Trophoblast cell (in vitro differentiated cells and primary cell): Measurements from ENCODE around the gene PDE11A.

ENCODE experiments used
- DNase-seq, 2 donors: peaks; one replicate each; pipeline ENCODE4 v3.0.0-alpha.2; 2016
- H2AFZ ChIP-seq: 2 replicates; pipeline ENCODE4 v1.6.1; 2013; ENCODE audit warnings: low read length, moderate library complexity, mild to moderate bottlenecking; ENCODE audit not compliant: insufficient read depth, poor library complexity
- H2AK5ac ChIP-seq: 2 replicates; pipeline ENCODE4 v1.6.1; 2013; ENCODE audit warnings: mild to moderate bottlenecking, low read length
- H2BK120ac ChIP-seq: 2 replicates; pipeline ENCODE4 v1.6.1; 2013; ENCODE audit warnings: low read length, mild to moderate bottlenecking, moderate library complexity; ENCODE audit not compliant: insufficient read depth, poor library complexity
- H2BK12ac ChIP-seq: 2 replicates; pipeline ENCODE4 v1.6.1; 2013; ENCODE audit warnings: mild to moderate bottlenecking, low read length, moderate library complexity
- H2BK5ac ChIP-seq: 2 replicates; pipeline ENCODE4 v1.6.1; 2013; ENCODE audit warnings: low read length, low read depth, moderate library complexity, mild to moderate bottlenecking; ENCODE audit not compliant: poor library complexity
- H3K14ac ChIP-seq: 2 replicates; pipeline ENCODE4 v1.6.1; 2013; ENCODE audit warnings: mild to moderate bottlenecking, low read length
- H3K18ac ChIP-seq: 2 replicates; pipeline ENCODE4 v1.6.1; 2013; ENCODE audit warnings: mild to moderate bottlenecking, low read length
- H3K23ac ChIP-seq: 2 replicates; pipeline ENCODE4 v1.6.1; 2013; ENCODE audit warnings: low read length
- H3K27ac ChIP-seq: 2 replicates; pipeline ENCODE4 v1.5.1; 2013; ENCODE audit warnings: low read depth, mild to moderate bottlenecking, inconsistent platforms, low read length, moderate library complexity
- H3K27me3 ChIP-seq: 2 replicates; pipeline ENCODE4 v1.6.1; 2013; ENCODE audit warnings: inconsistent platforms, mild to moderate bottlenecking, low read length, moderate library complexity; ENCODE audit not compliant: insufficient read depth
- H3K36me3 ChIP-seq, 2 experiments: 1 replicate in 1 of 2; 2 replicates in 1 of 2; pipeline ENCODE4 v1.6.1; 2013; ENCODE audit warnings: low read length in 2 of 2, mild to moderate bottlenecking in 2 of 2, moderate library complexity in 1 of 2; ENCODE audit not compliant: insufficient read depth in 2 of 2, control insufficient read depth in 1 of 2
- H3K4ac ChIP-seq: 2 replicates; pipeline ENCODE4 v1.6.1; 2013; ENCODE audit warnings: low read depth, mild to moderate bottlenecking, low read length, moderate library complexity
- H3K4me1 ChIP-seq, 2 experiments: 1 replicate in 1 of 2; 2 replicates in 1 of 2; pipeline ENCODE4 v1.6.1; 2013; ENCODE audit warnings: low read length in 2 of 2, mild to moderate bottlenecking in 2 of 2, moderate library complexity in 1 of 2; ENCODE audit not compliant: insufficient read depth in 2 of 2, control insufficient read depth in 1 of 2
- H3K4me2 ChIP-seq: 2 replicates; pipeline ENCODE4 v1.6.1; 2013; ENCODE audit warnings: inconsistent platforms, mild to moderate bottlenecking, low read length, moderate library complexity
- H3K4me3 ChIP-seq: 2 replicates; pipeline ENCODE4 v1.5.1; 2013; ENCODE audit warnings: mild to moderate bottlenecking, low read depth, low read length, inconsistent platforms
- H3K79me1 ChIP-seq: one replicate; pipeline ENCODE4 v1.6.1; 2013; ENCODE audit warnings: low read length
- H3K79me2 ChIP-seq: 2 replicates; pipeline ENCODE4 v1.6.1; 2013; ENCODE audit warnings: low read length, mild to moderate bottlenecking; ENCODE audit not compliant: control insufficient read depth, insufficient read depth, poor library complexity
- H3K9ac ChIP-seq: 2 replicates; pipeline ENCODE4 v1.6.1; 2013; ENCODE audit warnings: mild to moderate bottlenecking, low read length
- H3K9me3 ChIP-seq: 2 replicates; pipeline ENCODE4 v1.6.1; 2013; ENCODE audit warnings: low read depth, mild to moderate bottlenecking, control low read depth, inconsistent platforms, low read length; ENCODE audit not compliant: insufficient read depth
- H4K12ac ChIP-seq: 2 replicates; pipeline ENCODE4 v1.6.1; 2013; ENCODE audit warnings: low read depth, mild to moderate bottlenecking, low read length, moderate library complexity
- H4K8ac ChIP-seq: 2 replicates; pipeline ENCODE4 v1.6.1; 2013; ENCODE audit warnings: low read depth, mild to moderate bottlenecking, low read length, moderate library complexity
- H4K91ac ChIP-seq: one replicate; pipeline ENCODE4 v1.6.1; 2013; ENCODE audit warnings: low read depth, mild to moderate bottlenecking, low read length, moderate library complexity
- WGBS: extraction: QIAGEN DNeasy Blood & Tissue Kit; methylation state at CpG from one replicate; pipeline ENCODE4 v1.1.7; 2013; ENCODE audit warnings: missing lambda C conversion rate; ENCODE audit not compliant: insufficient read length, insufficient coverage; ENCODE audit errors: extremely low coverage; 5-methylcytosine and 5-hydroxymethylcytosine counted together

PDE11A gene

DNA sequence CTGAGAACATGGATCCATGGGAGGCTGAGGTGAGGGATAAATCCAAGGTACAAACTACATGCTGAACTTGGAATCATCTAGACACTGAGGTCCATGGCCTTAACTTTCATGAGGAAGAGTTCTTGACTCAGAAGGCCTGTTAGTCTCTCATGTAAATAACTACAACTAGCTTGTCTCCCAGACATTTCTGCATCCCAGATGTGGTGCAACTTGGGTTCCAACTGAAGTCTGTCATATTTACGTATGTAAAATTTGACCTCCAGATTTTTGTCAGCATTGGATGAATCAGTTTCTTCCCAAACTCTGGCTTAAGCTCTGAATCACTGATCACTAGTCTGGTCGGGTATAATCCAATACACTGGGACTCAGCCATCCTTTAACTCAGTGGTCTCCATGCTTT is 306.9 kb downstream of the PDE11A start:
- Histone ChIP-seq H3K18ac (no peak overlapping the region), H3K4me2 (no peak overlapping the region), H2BK120ac (no peak overlapping the region), H3K4ac (no peak overlapping the region), H2AFZ (no peak overlapping the region), H3K79me1 (no peaks in the 10 kb centered on the region), H3K14ac (no peak overlapping the region), H4K8ac (no peak overlapping the region), H3K23ac (no peak overlapping the region), H3K27me3 (no peaks in the 10 kb centered on the region), H3K27ac (no peak overlapping the region), H3K9me3 (peaks cover 3% of the 10 kb centered on the region), H3K4me3 (no peak overlapping the region), H4K12ac (no peak overlapping the region), H2BK12ac (no peak overlapping the region), H3K36me3 (no peaks in the 10 kb centered on the region), H2BK5ac (no peak overlapping the region), H3K9ac (no peak overlapping the region), H3K79me2 (no peaks in the 10 kb centered on the region), H2AK5ac (no peak overlapping the region), H3K4me1 (no peaks in the 10 kb centered on the region), H4K91ac (no peak overlapping the region)
- no CpG with 5 or more reads among the region's 2 CpGs for WGBS
- DNase-seq, result no peak

- H4K12ac ChIP-seq, result no peak overlapping the region
- no CpG with 5 or more reads among the region's 14 CpGs for WGBS
- H2AK5ac ChIP-seq, result no peak overlapping the region
Observed at GRCh38 chr2:177763531-177764265, 308.9 kb downstream of the PDE11A start.

GRCh38 chr2:177759443-177759842 is 313.1 kb downstream of the PDE11A start:
- Histone ChIP-seq H3K23ac (no peak overlapping the region), H2AFZ (no peak overlapping the region), H3K14ac (no peak overlapping the region), H2BK120ac (no peak overlapping the region), H4K91ac (no peak overlapping the region), H3K18ac (no peak overlapping the region), H2BK5ac (no peak overlapping the region), H3K27ac (no peak overlapping the region), H3K9ac (no peak overlapping the region), H3K4me2 (no peak overlapping the region), H3K79me1 (no peaks in the 10 kb centered on the region), H4K12ac (no peak overlapping the region), H3K4ac (no peak overlapping the region), H3K9me3 (peaks cover 3% of the 10 kb centered on the region), H2BK12ac (no peak overlapping the region), H3K4me3 (no peak overlapping the region), H3K27me3 (no peaks in the 10 kb centered on the region), H2AK5ac (no peak overlapping the region), H3K4me1 (peaks cover 0 to 2% of the 10 kb centered on the region in 2 experiments), H3K36me3 (no peaks in the 10 kb centered on the region), H4K8ac (no peak overlapping the region), H3K79me2 (no peaks in the 10 kb centered on the region)
- WGBS, result no CpG with 5 or more reads among the region's 3 CpGs
- DNase-seq, result no peak

More at GRCh38 chr2:177763531-177764265, 308.9 kb downstream of the PDE11A start:
- Histone ChIP-seq H3K4ac (no peak overlapping the region), H4K8ac (no peak overlapping the region), H3K36me3 (no peaks in the 10 kb centered on the region), H2BK120ac (no peak overlapping the region), H2BK5ac (no peak overlapping the region), H3K9ac (no peak overlapping the region), H3K23ac (no peak overlapping the region), H3K4me1 (no peaks in the 10 kb centered on the region), H3K79me1 (no peaks in the 10 kb centered on the region), H3K9me3 (peaks cover 3% of the 10 kb centered on the region), H3K79me2 (no peaks in the 10 kb centered on the region), H4K91ac (no peak overlapping the region), H3K27me3 (no peaks in the 10 kb centered on the region), H3K4me3 (no peak overlapping the region), H2AFZ (peak overlapping the region; percentile 9), H2BK12ac (no peak overlapping the region), H3K27ac (no peak overlapping the region), H3K18ac (no peak overlapping the region), H3K14ac (no peak overlapping the region), H3K4me2 (peak overlapping the region; percentile 51)
- DNase-seq, result peak; percentile 54 to 79

DNA sequence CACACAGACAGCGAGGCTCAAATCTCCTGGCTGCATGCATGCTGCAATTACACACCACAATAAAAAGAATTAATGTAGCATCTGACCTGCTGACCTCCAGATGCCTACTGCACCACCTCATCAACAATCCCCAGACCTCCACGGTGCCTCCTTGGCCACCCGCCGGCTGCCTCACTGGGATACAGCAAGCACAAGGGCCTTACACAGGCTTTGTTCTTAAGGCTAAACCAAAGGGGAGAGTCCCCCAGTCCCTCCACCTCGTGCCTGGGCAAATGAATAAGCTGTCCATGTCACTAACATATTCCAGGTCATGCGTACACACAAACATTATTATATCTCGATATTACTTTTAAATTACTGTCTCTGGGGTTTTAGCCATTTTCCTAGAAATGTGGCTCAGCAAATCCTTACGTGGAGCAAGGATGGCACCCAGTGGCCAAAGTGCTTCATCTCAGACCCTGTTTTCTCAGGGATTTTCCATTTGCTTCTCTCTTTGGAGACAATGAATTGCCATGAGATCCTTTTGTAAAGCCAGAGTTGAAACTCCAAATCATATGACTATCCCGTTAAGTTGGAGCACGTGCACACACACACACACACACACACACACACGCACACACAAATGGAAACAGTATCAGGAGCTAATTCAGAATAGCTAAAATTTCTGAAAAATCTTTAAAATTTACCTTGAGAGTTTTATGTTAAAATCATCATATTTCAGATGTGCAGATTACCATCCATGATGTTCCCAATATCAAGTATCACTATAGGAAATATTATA is 313.8 kb downstream of the PDE11A start:
- no peak overlapping the region for H2BK5ac ChIP-seq
- no CpG with 5 or more reads among the region's 11 CpGs for WGBS
- H3K36me3 ChIP-seq, result no peaks in the 10 kb centered on the region
- H3K9me3 ChIP-seq, result peaks cover 3% of the 10 kb centered on the region
- H2AFZ ChIP-seq, result no peak overlapping the region
- no peak overlapping the region for H3K14ac ChIP-seq
- no peak overlapping the region for H3K4me3 ChIP-seq
- H3K79me2 ChIP-seq, result no peaks in the 10 kb centered on the region
- H4K8ac ChIP-seq, result no peak overlapping the region
- no peak overlapping the region for H3K18ac ChIP-seq
- no peak overlapping the region for H2BK12ac ChIP-seq
- no peak overlapping the region for H3K23ac ChIP-seq
- no peak overlapping the region for H2BK120ac ChIP-seq
- H3K9ac ChIP-seq, result no peak overlapping the region
- peak in 1 of 2 donors; percentile 52 for DNase-seq
- no peak overlapping the region for H3K4ac ChIP-seq
- no peak overlapping the region for H4K12ac ChIP-seq
- no peak overlapping the region for H2AK5ac ChIP-seq
- H3K27me3 ChIP-seq, result no peaks in the 10 kb centered on the region
- no peak overlapping the region for H3K4me2 ChIP-seq
- no peak overlapping the region for H4K91ac ChIP-seq
- peaks cover 0 to 2% of the 10 kb centered on the region in 2 experiments for H3K4me1 ChIP-seq
- H3K27ac ChIP-seq, result no peak overlapping the region
- H3K79me1 ChIP-seq, result no peaks in the 10 kb centered on the region
